GM12878 (cell line): ENCODE measurements around the gene ACAD11. TPM values are rescaled to one million over a fixed set of nuclear protein-coding genes. Genes with fewer than 3 reads are reported as not detected.

Experiments used
- ATAC-seq: fragments of 200-7000 bp; cut with Tn5 transposase; 3 replicates; pipeline ENCODE4 v1.9.1; 2020; ENCODE audit warnings: mild to moderate bottlenecking, moderate library complexity
- BruUV-seq: library from RNA; stranded (reverse); fragments of 400-500 nt; replicated peaks from 2 replicates; lab custom pipeline; 2021; lab: Mats Ljungman, UMichigan
- CTCF ChIA-PET: fragments of 300-600 bp; sonication (Branson Sonifier 250); formaldehyde crosslinking; extraction: SDS; loops from one replicate; lab custom pipeline; 2021; ENCODE audit warnings: inconsistent platforms; lab: Yijun Ruan, JAX
- POLR2A ChIA-PET: fragments of 350-600 bp; formaldehyde crosslinking; extraction: SDS; loops from one replicate; lab custom pipeline; 2021; ENCODE audit warnings: inconsistent platforms; lab: Charles Lee
- RAD21 ChIA-PET: fragments of 300-600 bp; sonication (Branson Sonifier 250); formaldehyde crosslinking; loops from one replicate; lab custom pipeline; 2023; ENCODE audit warnings: antibody characterized with exemption; ENCODE audit not compliant: unreplicated experiment; lab: Charles Lee
- SMC1A ChIA-PET: fragments of 300-600 bp; sonication (Branson Sonifier 250); formaldehyde crosslinking; loops from one replicate; lab custom pipeline; 2023; ENCODE audit not compliant: unreplicated experiment, uncharacterized antibody; lab: Charles Lee
- DNase-seq: peaks from one replicate; pipeline ENCODE4 v3.0.0-alpha.2; 2011; ENCODE audit warnings: low read depth, low spot score
- FAIRE-seq: peaks from 3 replicates; lab custom pipeline; 2011; peaks lifted over from hg19 to GRCh38; lab: Jason Lieb, UNC
- H2AFZ ChIP-seq: 2 replicates; pipeline ENCODE4 v1.6.0; 2011; ENCODE audit warnings: low read depth, low read length, control low read depth; ENCODE audit not compliant: control insufficient read depth
- H3K27ac ChIP-seq: 2 replicates; pipeline ENCODE4 v1.5.1; 2011; ENCODE audit warnings: control low read depth; ENCODE audit not compliant: control insufficient read depth, insufficient read depth
- H3K27me3 ChIP-seq, 2 experiments: replicated peaks in 1 of 2; 2 replicates each; pipeline versions ENCODE4 v1.6.0 to v1.6.1; 2011; ENCODE audit warnings: low read length in 1 of 2; ENCODE audit not compliant: control insufficient read depth in 2 of 2, insufficient read depth in 2 of 2
- H3K36me3 ChIP-seq, 2 experiments: 2 replicates each; pipeline ENCODE4 v1.5.1; 2011; ENCODE audit warnings: low read length in 1 of 2; ENCODE audit not compliant: control insufficient read depth in 2 of 2, insufficient read depth in 2 of 2
- H3K4me1 ChIP-seq: 2 replicates; pipeline ENCODE4 v1.6.1; 2011; ENCODE audit warnings: mild to moderate bottlenecking, low read length, moderate library complexity, mixed read lengths; ENCODE audit not compliant: control insufficient read depth, insufficient read depth
- H3K4me2 ChIP-seq: 2 replicates; pipeline ENCODE4 v1.6.0; 2011; ENCODE audit warnings: control low read depth; ENCODE audit not compliant: control insufficient read depth, insufficient read depth
- H3K4me3 ChIP-seq: fragments of 200-600 bp; sonication (generic); 2 replicates; pipeline ENCODE4 v1.5.1; 2016
- H3K79me2 ChIP-seq: 2 replicates; pipeline ENCODE4 v1.6.0; 2011; ENCODE audit warnings: low read length; ENCODE audit not compliant: control insufficient read depth, insufficient read depth
- H3K9ac ChIP-seq: 2 replicates; pipeline ENCODE4 v1.8.0; 2011; ENCODE audit warnings: low read length, control low read depth, mixed read lengths; ENCODE audit not compliant: control insufficient read depth, insufficient read depth
- H3K9me3 ChIP-seq: replicated peaks from 3 replicates; pipeline ENCODE4 v1.5.1; 2011; ENCODE audit warnings: mild to moderate bottlenecking, low read length; ENCODE audit not compliant: control insufficient read depth, insufficient read depth
- H4K20me1 ChIP-seq: 2 replicates; pipeline ENCODE4 v1.6.0; 2011; ENCODE audit not compliant: control insufficient read depth, insufficient read depth
- CUX1 ChIP-seq: IDR thresholded peaks from 2 replicates; pipeline ENCODE4 v1.6.1; 2012; ENCODE audit warnings: improper control_type of control experiment, low read depth, low read length; ENCODE audit not compliant: insufficient replicate concordance
- NFXL1 ChIP-seq: fragments of 450-650 bp; IDR thresholded peaks from 2 replicates; pipeline ENCODE4 v1.6.1; 2017; ENCODE audit warnings: antibody characterized with exemption, mild to moderate bottlenecking, borderline replicate concordance
- NR2F1 ChIP-seq: fragments of 450-650 bp; conservative IDR thresholded peaks from 2 replicates; pipeline ENCODE4 v1.6.1; 2017; ENCODE audit warnings: mild to moderate bottlenecking
- NRF1 ChIP-seq: conservative IDR thresholded peaks from 2 replicates; pipeline ENCODE4 v1.6.1; 2011; ENCODE audit warnings: mild to moderate bottlenecking, low read depth, low read length, improper control_type of control experiment
- POLR2AphosphoS5 ChIP-seq: IDR thresholded peaks from 2 replicates; pipeline ENCODE4 v1.6.1; 2011; ENCODE audit warnings: mild to moderate bottlenecking, low read length, inconsistent platforms
- SUPT20H ChIP-seq: IDR thresholded peaks from 2 replicates; pipeline ENCODE4 v1.6.1; 2011; ENCODE audit warnings: low read depth, mild to moderate bottlenecking, low read length, moderate library complexity, borderline replicate concordance; ENCODE audit not compliant: control insufficient read depth
- whole genome bisulfite sequencing: methylation state at CpG from one replicate; pipeline ENCODE4 v1.1.6; 2016; ENCODE audit warnings: low lambda C conversion rate; ENCODE audit not compliant: insufficient replicate concordance, insufficient coverage; ENCODE audit errors: missing lambda C conversion rate; 5-methylcytosine and 5-hydroxymethylcytosine counted together
- in situ Hi-C: fragments of 300-500 bp; cut with MboI; formaldehyde crosslinking; loops from 9 replicates; pipeline ENCODE4 v1.14.3; 2018; ENCODE audit warnings: mixed read lengths
- intact Hi-C: fragments of 100-400 bp; cut with micrococcal nuclease; formaldehyde crosslinking; loops from one replicate; pipeline ENCODE4 v1.14.2; 2022; ENCODE audit not compliant: unreplicated experiment
- polyA plus RNA-seq, 11 experiments: library from polyadenylated mRNA; depleted of rRNA in 4 of 11; unstranded in 6 of 11; stranded (reverse) in 5 of 11; fragments of >200 nt; fragmentation: Nextera tagmentation in 4 of 11; fragmentation: Illumina TruSeq in 1 of 11; extraction: Ambion mirVana in 4 of 11; extraction: Trizol in 1 of 11; gene quantifications; 1 replicate in 1 of 11; 2 replicates in 10 of 11; pipeline versions ENCODE4 v1.2.1 to v1.2.3, GENCODE V29; 2011 to 2016; ENCODE audit warnings: inconsistent platforms in 2 of 11, missing spikeins in 2 of 11, low read depth in 1 of 11
- total RNA-seq, 4 experiments: library from RNA; depleted of rRNA in 3 of 4; stranded (reverse); fragments of >200 nt in 3 of 4; fragmentation: Illumina TruSeq in 1 of 4; extraction: Trizol in 1 of 4; gene quantifications; 2 replicates each; pipeline versions ENCODE4 v1.2.1 to v1.2.3, GENCODE V29; 2013 to 2021

Gene ACAD11
- total and polyA plus RNA-seq, 10 of the 15 experiments (the other 5 are each of a cell fraction or from before 2014, with no cell fraction given): 2.4 to 15.9 (median 10.4) TPM

- Histone ChIP-seq H3K4me2 (no peak overlapping the region), H3K4me3 (no peak overlapping the region), H3K79me2 (no peaks in the 10 kb centered on the region), H3K9ac (no peak overlapping the region), H2AFZ (no peak overlapping the region), H3K27ac (no peak overlapping the region), H3K36me3 (peaks cover 0 to 13% of the 10 kb centered on the region in 2 experiments; a peak in 2 of 4 replicates), H3K27me3 (no peaks in the 10 kb centered on the region), H3K9me3 (no peaks in the 10 kb centered on the region), H3K4me1 (peaks cover 5% of the 10 kb centered on the region; the same call in 1 of the 2 replicates), H4K20me1 (no peaks in the 10 kb centered on the region)
- no TSS peak for BruUV-seq
- ATAC-seq (no peak), DNase-seq (no peak), FAIRE-seq (no peak)
- intact Hi-C loops: no loop called here
- ChIA-PET SMC1A (interaction anchor here (1.2 to 2.1 kb wide), 3 partner anchors 14 to 35 kb away, joined by 3 to 9 read pairs (median 7); no protein-coding TSS in a partner anchor), CTCF (interaction anchor here (0.7 to 3.6 kb wide), 4 partner anchors 11 to 170 kb away, joined by 3 to 25 read pairs (median 3); no protein-coding TSS in a partner anchor), POLR2A (no interaction called here), RAD21 (no interaction called here)
- in situ Hi-C loops: no loop called here
- 97% methylated on average over 5 of the region's 5 CpGs for WGBS
- TF ChIP-seq SUPT20H (no peak), NRF1 (no peak), CUX1 (no peak), NR2F1 (no peak), NFXL1 (no peak), POLR2AphosphoS5 (no peak)
Observed at GRCh38 chr3:132521901-132522300, 137.7 kb downstream of the ACAD11 start.
